Measurements from ENCODE around the gene TSPYL6.

The TSPYL6 gene

GRCh38 chr2:54213082-54213481 is 42.9 kb downstream of the TSPYL6 start:
- Histone ChIP-seq H3F3A (ENCODE audit: control insufficient read depth, insufficient read depth) (no peaks in the 10 kb centered on the region), H3K27me3 (ENCODE audit: control insufficient read depth, low read length) (no peaks in the 10 kb centered on the region), H3K79me2 (ENCODE audit: control insufficient read depth, low read length) (no peaks in the 10 kb centered on the region), H3K4me2 (ENCODE audit: low read length) (no peak overlapping the region), H3K4me1 (ENCODE audit: control insufficient read depth, low read length) (no peaks in the 10 kb centered on the region), H3K4me3 (ENCODE audit: low read length) (no peak overlapping the region), H3K27ac (ENCODE audit: low read depth, low read length) (no peak overlapping the region), H4K20me1 (ENCODE audit: control insufficient read depth, insufficient read depth, low read depth, low read length) (no peaks in the 10 kb centered on the region), H3K9me2 (replicated peaks; ENCODE audit: control insufficient read depth, low read length) (no peaks in the 10 kb centered on the region), H3K36me3 (ENCODE audit: control insufficient read depth, low read length) (no peaks in the 10 kb centered on the region), H3K9me3 (ENCODE audit: control insufficient read depth, insufficient read depth, low read length) (peaks cover 8% of the 10 kb centered on the region; the same call in 1 of the 2 replicates)
- TF ChIP-seq CTCF (IDR thresholded peaks at IDR 0.05; ENCODE audit: low read depth, low read length, poor library complexity, severe bottlenecking) (no peak), EZH2phosphoT487 (IDR thresholded peaks at IDR 0.05; ENCODE audit: borderline replicate concordance, low read length) (no peak)

- Histone ChIP-seq H3K4me3 (ENCODE audit: low read length) (no peak overlapping the region), H3K27me3 (ENCODE audit: control insufficient read depth, low read length) (no peaks in the 10 kb centered on the region), H3K36me3 (ENCODE audit: control insufficient read depth, low read length) (no peaks in the 10 kb centered on the region), H3K79me2 (ENCODE audit: control insufficient read depth, low read length) (no peaks in the 10 kb centered on the region), H3K4me1 (ENCODE audit: control insufficient read depth, low read length) (no peaks in the 10 kb centered on the region), H3K27ac (ENCODE audit: low read depth, low read length) (no peak overlapping the region), H3K9me2 (replicated peaks; ENCODE audit: control insufficient read depth, low read length) (no peaks in the 10 kb centered on the region), H3K4me2 (ENCODE audit: low read length) (no peak overlapping the region), H3K9me3 (ENCODE audit: control insufficient read depth, insufficient read depth, low read length) (peaks cover 8% of the 10 kb centered on the region; the same call in 1 of the 2 replicates), H3F3A (ENCODE audit: control insufficient read depth, insufficient read depth) (no peaks in the 10 kb centered on the region), H4K20me1 (ENCODE audit: control insufficient read depth, insufficient read depth, low read depth, low read length) (no peaks in the 10 kb centered on the region)
- no peak for TF ChIP-seq EZH2phosphoT487 (IDR thresholded peaks at IDR 0.05; ENCODE audit: borderline replicate concordance, low read length)
- TF ChIP-seq CTCF (IDR thresholded peaks at IDR 0.05; ENCODE audit: low read depth, low read length, poor library complexity, severe bottlenecking), result no peak
These were observed 43.6 kb downstream of the TSPYL6 start for GRCh38 chr2:54212456-54212855.

GRCh38 chr2:54209379-54209778 is 46.6 kb downstream of the TSPYL6 start:
- no peaks in the 10 kb centered on the region for H3K9me2 ChIP-seq (replicated peaks; ENCODE audit: control insufficient read depth, low read length)
- H3K9me3 ChIP-seq (ENCODE audit: control insufficient read depth, insufficient read depth, low read length), result peaks cover 1% of the 10 kb centered on the region; the same call in 1 of the 2 replicates
- no peaks in the 10 kb centered on the region for H3K36me3 ChIP-seq (ENCODE audit: control insufficient read depth, low read length)
- H4K20me1 ChIP-seq (ENCODE audit: control insufficient read depth, insufficient read depth, low read depth, low read length), result no peaks in the 10 kb centered on the region
- no peaks in the 10 kb centered on the region for H3K27me3 ChIP-seq (ENCODE audit: control insufficient read depth, low read length)
- H3K79me2 ChIP-seq (ENCODE audit: control insufficient read depth, low read length), result no peaks in the 10 kb centered on the region
- no peaks in the 10 kb centered on the region for H3K4me1 ChIP-seq (ENCODE audit: control insufficient read depth, low read length)
- TF ChIP-seq EZH2phosphoT487 (IDR thresholded peaks at IDR 0.05; ENCODE audit: borderline replicate concordance, low read length), result no peak
- no peak for TF ChIP-seq CTCF (IDR thresholded peaks at IDR 0.05; ENCODE audit: low read depth, low read length, poor library complexity, severe bottlenecking)
- H3K27ac ChIP-seq (ENCODE audit: low read depth, low read length), result no peak overlapping the region
- H3K4me2 ChIP-seq (ENCODE audit: low read length), result no peak overlapping the region
- H3K4me3 ChIP-seq (ENCODE audit: low read length), result no peak overlapping the region
- no peaks in the 10 kb centered on the region for H3F3A ChIP-seq (ENCODE audit: control insufficient read depth, insufficient read depth)
